ENCODE measurements around the gene LCE3B.

LCE3B gene

DNA sequence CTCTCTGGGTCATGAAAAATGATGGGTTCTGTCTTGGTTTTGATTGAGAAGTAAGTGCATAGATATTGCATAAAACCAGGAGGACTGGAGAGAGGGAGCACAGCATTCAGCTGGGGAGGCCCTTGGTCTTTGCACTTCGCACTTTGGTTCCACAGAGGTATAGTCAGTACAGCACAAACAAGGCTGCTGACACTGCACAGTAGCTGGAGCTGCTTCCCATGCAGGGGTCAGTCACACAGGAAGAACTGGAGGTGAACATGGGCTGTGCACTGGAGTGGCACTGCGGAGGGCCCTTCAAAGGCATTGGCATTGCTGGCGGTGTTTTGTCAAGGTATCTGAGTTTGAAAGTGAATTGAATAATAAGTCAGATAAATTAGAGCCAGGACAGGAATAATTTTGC lies 45.0 kb downstream of the LCE3B start:
- no peak for DNase-seq (ENCODE audit: low spot score)

DNA sequence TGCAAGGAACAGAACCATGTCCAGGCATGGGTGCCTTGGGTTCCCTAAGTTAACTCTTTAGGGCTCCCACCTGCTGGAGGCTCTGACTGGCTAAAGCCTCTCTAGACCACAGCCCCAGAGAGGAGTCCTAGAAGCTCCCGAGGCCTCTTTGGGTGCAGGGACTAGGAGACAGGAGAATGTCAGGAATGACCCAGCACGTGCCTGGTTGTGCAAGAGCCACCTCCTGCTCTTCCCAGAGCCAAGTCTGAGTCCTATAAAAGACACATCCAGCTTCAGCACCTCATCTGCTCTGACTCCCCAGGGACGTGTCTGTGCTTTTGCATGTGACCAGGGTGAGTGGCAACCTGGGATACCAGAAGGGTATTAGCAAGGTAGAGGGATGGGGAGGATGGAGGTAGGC lies 49.5 kb downstream of the LCE3B start, which contains the start of gene LCE2D:
Gene LCE2D (plus strand): TSS at position 283 of the 400 bp plus-strand sequence. CDS start 726 bp downstream, outside the sequence.
- no peak for DNase-seq (ENCODE audit: low spot score)

Measured in germinal center (tissue), 1 donor.